Lower leg skin (tissue), 4 donors: ENCODE results near the gene PTPRZ1. TPM values are rescaled to one million over a fixed set of nuclear protein-coding genes. Genes with fewer than 3 reads are reported as not detected.

Experiments used
- DNase-seq, 2 donors: peaks; one replicate each; pipeline ENCODE4 v3.0.0-alpha.2; 2019; ENCODE audit warnings: low spot score in 2 of 2
- H3K4me3 ChIP-seq: fragments of 200-600 bp; sonication (generic); 2 replicates; pipeline ENCODE4 v1.5.1; 2017; ENCODE audit warnings: mild to moderate bottlenecking, low read depth; ENCODE audit not compliant: poor library complexity, severe bottlenecking
- CTCF ChIP-seq, 3 donors: fragments of 450-650 bp; IDR thresholded peaks; one replicate each; pipeline ENCODE4 v1.5.1; 2016; ENCODE audit warnings: antibody characterized with exemption in 3 of 3, mild to moderate bottlenecking in 3 of 3, moderate library complexity in 2 of 3
- POLR2A ChIP-seq, 2 donors: fragments of 450-650 bp; IDR thresholded peaks; one replicate each; pipeline ENCODE4 v1.6.1; 2016 to 2017; ENCODE audit warnings: antibody characterized with exemption in 2 of 2, mild to moderate bottlenecking in 1 of 2, moderate library complexity in 1 of 2
- WGBS, 2 donors: methylation state at CpG; one replicate each; pipeline ENCODE4 v1.1.5; 2018; 5-methylcytosine and 5-hydroxymethylcytosine counted together
- intact Hi-C: fragments of 100-400 bp; cut with DNase I; formaldehyde crosslinking; loops from one replicate; pipeline ENCODE4 v1.15.0; 2023; ENCODE audit warnings: low total_unique reads
- total RNA-seq, 4 donors: library from RNA; depleted of rRNA; stranded (reverse); fragments of >200 nt; gene quantifications; one replicate each; pipeline ENCODE4 v1.1.0, GENCODE V29; 2016

Gene PTPRZ1
- total RNA-seq, 4 donors from 2014 or later, result 26.1 to 63.7 (median 46.3) TPM

DNA sequence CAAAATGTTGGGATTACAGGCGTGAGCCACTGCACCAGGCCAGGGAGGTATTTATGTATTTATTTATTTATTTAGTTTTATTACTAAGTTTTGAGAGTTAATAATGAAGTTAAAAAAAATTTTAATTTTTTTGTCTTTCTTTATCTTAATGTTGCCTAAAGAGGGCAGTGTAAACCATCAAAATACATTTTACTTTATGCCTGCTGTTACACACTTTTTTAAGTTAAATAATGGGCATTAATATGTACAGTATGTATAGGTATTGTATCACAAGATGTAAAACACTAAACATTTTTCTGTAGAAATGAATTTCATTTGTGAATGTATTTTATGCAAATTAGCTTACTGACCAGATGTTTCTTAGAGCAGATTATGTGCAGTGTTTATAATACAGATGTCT, 141.7 kb downstream of the PTPRZ1 start:
- no peak for TF ChIP-seq POLR2A (IDR thresholded peaks at IDR 0.05)
- TF ChIP-seq CTCF (IDR thresholded peaks at IDR 0.05), result no peak
- no peak for DNase-seq
- H3K4me3 ChIP-seq, result no peak overlapping the region
- WGBS, 2 donors, result 88 to 91% methylated on average over 1 of the region's 1 CpG
- intact Hi-C loops, result no loop called here

DNA sequence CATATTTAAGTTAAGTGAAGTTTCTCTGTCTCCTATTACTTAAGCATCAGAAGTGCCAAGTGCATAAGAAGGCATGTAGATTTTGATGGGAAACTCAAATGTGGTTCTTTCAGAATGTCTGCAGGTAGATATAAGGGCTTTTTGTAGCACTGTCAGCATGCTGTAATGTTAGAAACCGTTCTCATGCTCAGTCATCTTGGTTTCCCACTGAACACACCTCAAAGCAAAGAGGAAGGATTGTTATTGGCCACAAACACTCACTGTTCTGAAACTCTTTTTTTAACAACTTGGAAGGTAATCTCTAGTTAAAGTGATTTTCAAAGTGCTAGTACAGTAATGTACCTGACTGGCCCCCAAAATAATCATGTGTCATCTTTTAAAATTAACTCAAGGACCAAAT, 145.1 kb downstream of the PTPRZ1 start:
- no peak overlapping the region for H3K4me3 ChIP-seq
- TF ChIP-seq POLR2A (IDR thresholded peaks at IDR 0.05) (no peak), CTCF (IDR thresholded peaks at IDR 0.05) (no peak)
- no peak for DNase-seq
- WGBS, 2 donors, result 68 to 75% methylated on average over 1 of the region's 1 CpG
- intact Hi-C loops, result no loop called here

DNA sequence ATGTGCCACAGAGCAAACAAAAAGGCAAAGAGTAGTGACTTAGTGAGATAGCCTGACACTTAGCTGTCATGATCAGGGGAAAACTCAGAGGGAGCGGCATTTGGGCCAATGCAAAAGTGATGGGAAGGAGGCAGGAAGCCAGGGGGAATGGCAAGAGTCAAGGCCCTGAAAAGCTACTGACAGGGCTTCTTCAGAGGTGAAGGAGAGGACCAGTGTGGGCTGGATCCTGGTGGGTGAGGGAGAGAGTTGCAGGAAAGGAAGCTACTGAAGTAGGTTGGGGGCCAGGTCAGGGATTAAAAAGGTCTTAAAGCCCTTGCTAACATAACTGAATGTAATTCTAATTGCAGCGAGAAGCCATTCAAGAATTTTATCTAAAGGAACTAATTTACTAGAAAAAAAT, 154.1 kb downstream of the PTPRZ1 start:
- no peak overlapping the region for H3K4me3 ChIP-seq
- intact Hi-C loops, result no loop called here
- no peak for TF ChIP-seq POLR2A (IDR thresholded peaks at IDR 0.05)
- no peak for TF ChIP-seq CTCF (IDR thresholded peaks at IDR 0.05)
- WGBS, 2 donors, result 93 to 94% methylated on average over 2 of the region's 2 CpGs
- no peak for DNase-seq

DNA sequence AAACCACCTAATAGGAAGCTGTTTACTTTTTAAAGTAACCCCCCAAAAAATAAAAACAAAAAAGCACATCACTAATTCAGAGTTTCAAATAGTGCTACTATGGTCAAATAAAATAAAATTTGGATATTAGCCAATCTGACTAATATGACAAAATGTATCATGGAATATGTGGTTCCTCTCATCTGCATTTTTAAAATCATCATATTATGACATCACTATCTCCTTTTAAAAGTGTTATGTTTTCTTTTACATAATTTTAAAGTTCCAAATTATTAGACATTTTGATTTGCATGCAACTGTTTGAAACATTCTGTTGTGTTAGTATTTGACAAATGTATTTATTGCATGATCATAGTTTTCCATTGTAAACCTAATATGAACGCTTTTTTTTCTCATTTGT, 160.7 kb downstream of the PTPRZ1 start:
- DNase-seq, result no peak
- intact Hi-C loops, result no loop called here
- no peak for TF ChIP-seq CTCF (IDR thresholded peaks at IDR 0.05)
- no peak for TF ChIP-seq POLR2A (IDR thresholded peaks at IDR 0.05)
- H3K4me3 ChIP-seq, result no peak overlapping the region
- WGBS, 2 donors, result 76 to 92% methylated on average over 1 of the region's 1 CpG

DNA sequence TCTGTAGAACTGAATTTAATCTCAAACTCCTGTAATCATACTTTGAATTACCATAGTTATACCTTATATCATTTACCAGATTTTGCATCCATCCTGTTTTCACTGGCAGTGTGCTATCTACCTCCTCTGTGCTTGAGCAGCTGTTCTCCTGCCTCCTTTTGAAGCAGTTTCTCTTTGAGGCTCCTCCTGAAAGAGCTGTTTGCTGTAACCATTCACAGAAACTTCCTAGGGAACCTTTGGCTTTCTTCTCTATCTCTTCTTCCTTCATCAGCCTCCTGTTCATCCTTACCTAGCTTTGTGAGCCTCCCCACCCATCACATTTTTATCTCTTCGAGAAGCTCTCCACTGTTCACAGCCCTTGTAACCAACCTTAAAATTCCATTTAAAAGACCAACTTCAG, 162.9 kb downstream of the PTPRZ1 start:
- intact Hi-C loops, result no loop called here
- TF ChIP-seq POLR2A (IDR thresholded peaks at IDR 0.05) (no peak), CTCF (IDR thresholded peaks at IDR 0.05) (no peak)
- WGBS, 2 donors, result 95 to 98% methylated on average over 1 of the region's 1 CpG

DNA sequence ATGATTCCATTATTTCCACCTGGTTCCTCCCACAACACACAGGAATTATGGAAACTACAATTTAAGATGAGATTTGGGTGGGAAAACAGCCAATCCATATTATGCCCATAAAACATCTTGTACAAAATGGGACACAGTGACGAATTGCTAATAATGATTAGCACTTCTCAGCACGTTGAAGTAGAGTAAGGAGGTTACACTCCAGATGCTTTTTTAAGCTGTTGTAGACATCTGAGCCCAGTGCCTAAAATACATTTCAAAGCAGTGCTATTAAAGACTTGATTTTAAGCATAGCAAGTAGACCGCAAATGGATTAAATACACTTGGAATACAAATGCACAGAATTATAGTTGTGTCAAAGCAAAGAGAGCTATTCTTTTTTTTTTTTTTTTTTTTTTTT, 165.2 kb downstream of the PTPRZ1 start:
- no peak for DNase-seq
- 62 to 77% methylated on average over 3 of the region's 3 CpGs for WGBS, 2 donors
- intact Hi-C loops, result no loop called here
- no peak overlapping the region for H3K4me3 ChIP-seq
- TF ChIP-seq CTCF (IDR thresholded peaks at IDR 0.05), result no peak
- no peak for TF ChIP-seq POLR2A (IDR thresholded peaks at IDR 0.05)

More for the DNA sequence above, 162.9 kb downstream of the PTPRZ1 start:
- no peak overlapping the region for H3K4me3 ChIP-seq
- DNase-seq, result no peak
